HEK293T (cell line): ENCODE data around the gene RIOX2.

ENCODE experiments used
- ARNT ChIP-seq: fragments of 450-650 bp; IDR thresholded peaks from 2 replicates; pipeline ENCODE4 v1.6.1; 2017; ENCODE audit warnings: mild to moderate bottlenecking
- BHLHE40 ChIP-seq: fragments of 450-650 bp; IDR thresholded peaks from 2 replicates; pipeline ENCODE4 v1.6.1; 2016; ENCODE audit warnings: mild to moderate bottlenecking, moderate library complexity, borderline replicate concordance
- HDGF ChIP-seq: fragments of 450-650 bp; IDR thresholded peaks from 2 replicates; pipeline ENCODE4 v1.6.1; 2017; ENCODE audit warnings: antibody characterized with exemption, borderline replicate concordance
- SUZ12 ChIP-seq: fragments of 450-650 bp; IDR thresholded peaks from 2 replicates; pipeline ENCODE4 v1.6.1; 2016; ENCODE audit warnings: mild to moderate bottlenecking
- TARDBP ChIP-seq: fragments of 450-650 bp; IDR thresholded peaks from 2 replicates; pipeline ENCODE4 v1.6.1; 2016
- TF ChIP-seq, protein P1 (sequence below): fragments of 450-650 bp; IDR thresholded peaks from 2 replicates; pipeline ENCODE4 v1.6.1; 2016

- no peak for TF ChIP-seq TARDBP
- no peak for TF ChIP-seq HDGF
- TF ChIP-seq, protein P1, sequence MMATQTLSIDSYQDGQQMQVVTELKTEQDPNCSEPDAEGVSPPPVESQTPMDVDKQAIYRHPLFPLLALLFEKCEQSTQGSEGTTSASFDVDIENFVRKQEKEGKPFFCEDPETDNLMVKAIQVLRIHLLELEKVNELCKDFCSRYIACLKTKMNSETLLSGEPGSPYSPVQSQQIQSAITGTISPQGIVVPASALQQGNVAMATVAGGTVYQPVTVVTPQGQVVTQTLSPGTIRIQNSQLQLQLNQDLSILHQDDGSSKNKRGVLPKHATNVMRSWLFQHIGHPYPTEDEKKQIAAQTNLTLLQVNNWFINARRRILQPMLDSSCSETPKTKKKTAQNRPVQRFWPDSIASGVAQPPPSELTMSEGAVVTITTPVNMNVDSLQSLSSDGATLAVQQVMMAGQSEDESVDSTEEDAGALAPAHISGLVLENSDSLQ = no peak
- TF ChIP-seq SUZ12 = no peak
- no peak for TF ChIP-seq ARNT
- no peak for TF ChIP-seq BHLHE40
These were observed 32.5 kb upstream of the RIOX2 start for GRCh38 chr3:98004721-98005120.
